BJ (cell line): ENCODE results near the gene RNGTT. TPM values are rescaled to one million over a fixed set of nuclear protein-coding genes. Genes with fewer than 3 reads are reported as not detected.

Experiments used
- CTCF ChIA-PET: fragments of 350-600 bp; formaldehyde crosslinking; extraction: SDS; loops from one replicate; lab custom pipeline; 2021; ENCODE audit warnings: antibody characterized with exemption, inconsistent platforms; lab: Yijun Ruan, JAX
- POLR2A ChIA-PET: fragments of 300-600 bp; sonication (Branson Sonifier 250); formaldehyde crosslinking; extraction: SDS; loops from one replicate; lab custom pipeline; 2021; ENCODE audit warnings: antibody characterized with exemption; lab: Charles Lee
- DNase-seq: peaks from one replicate; pipeline ENCODE4 v3.0.0-alpha.2; 2011; ENCODE audit warnings: low read depth
- H3K27me3 ChIP-seq: 2 replicates; pipeline ENCODE4 v1.6.0; 2011; ENCODE audit warnings: low read length; ENCODE audit not compliant: control insufficient read depth, insufficient read depth
- H3K36me3 ChIP-seq: 2 replicates; pipeline ENCODE4 v1.5.1; 2011; ENCODE audit warnings: low read length; ENCODE audit not compliant: control insufficient read depth, insufficient read depth
- H3K4me3 ChIP-seq: 2 replicates; pipeline ENCODE4 v1.5.1; 2011; ENCODE audit warnings: low read depth, mild to moderate bottlenecking, control low read depth, low read length
- CTCF ChIP-seq: IDR thresholded peaks from 2 replicates; pipeline ENCODE4 v1.5.1; 2011; ENCODE audit warnings: low read depth, mild to moderate bottlenecking, control low read depth, inconsistent platforms, low read length, moderate library complexity; ENCODE audit not compliant: insufficient read depth
- polyA plus RNA-seq: library from polyadenylated mRNA; depleted of rRNA; stranded (reverse); fragments of >200 nt; gene quantifications from 2 replicates; pipeline ENCODE4 v1.2.3, GENCODE V29; 2011

RNGTT gene
- polyA plus RNA-seq, 1 experiment, result 3.2 TPM

GRCh38 chr6:88683734-88684133 lies 279.7 kb downstream of the RNGTT start:
- CTCF ChIA-PET, result no interaction called here
- POLR2A ChIA-PET, result no interaction called here
- no peak for DNase-seq
- TF ChIP-seq CTCF, result no peak
- Histone ChIP-seq H3K4me3 (no peak overlapping the region), H3K36me3 (no peaks in the 10 kb centered on the region), H3K27me3 (no peaks in the 10 kb centered on the region)

- Histone ChIP-seq H3K4me3 (no peak overlapping the region), H3K36me3 (no peaks in the 10 kb centered on the region), H3K27me3 (no peaks in the 10 kb centered on the region)
- CTCF ChIA-PET, result no interaction called here
- DNase-seq, result no peak
- POLR2A ChIA-PET, result no interaction called here
- TF ChIP-seq CTCF, result no peak
Observed at GRCh38 chr6:88680654-88681053, 282.8 kb downstream of the RNGTT start.

GRCh38 chr6:88679841-88680240 lies 283.6 kb downstream of the RNGTT start:
- TF ChIP-seq CTCF, result no peak
- ChIA-PET POLR2A (no interaction called here), CTCF (no interaction called here)
- Histone ChIP-seq H3K36me3 (no peaks in the 10 kb centered on the region), H3K4me3 (no peak overlapping the region), H3K27me3 (no peaks in the 10 kb centered on the region)
- DNase-seq, result no peak

GRCh38 chr6:88677356-88677755 lies 286.1 kb downstream of the RNGTT start:
- Histone ChIP-seq H3K36me3 (no peaks in the 10 kb centered on the region), H3K27me3 (no peaks in the 10 kb centered on the region), H3K4me3 (no peak overlapping the region)
- CTCF ChIA-PET, result no interaction called here
- POLR2A ChIA-PET, result no interaction called here
- TF ChIP-seq CTCF, result no peak
- no peak for DNase-seq

GRCh38 chr6:88671624-88672023 lies 291.8 kb downstream of the RNGTT start:
- no peaks in the 10 kb centered on the region for H3K36me3 ChIP-seq
- no peak for TF ChIP-seq CTCF
- CTCF ChIA-PET, result no interaction called here
- no peaks in the 10 kb centered on the region for H3K27me3 ChIP-seq
- no peak for DNase-seq
- H3K4me3 ChIP-seq, result no peak overlapping the region
- POLR2A ChIA-PET, result no interaction called here
